Endodermal cell (in vitro differentiated cells): ENCODE results near the gene AXL. TPM values are rescaled to one million over a fixed set of nuclear protein-coding genes. Genes with fewer than 3 reads are reported as not detected.

Source experiments
- DNase-seq: peaks from one replicate; pipeline ENCODE4 v3.0.0-alpha.2; 2017
- H3K27ac ChIP-seq: 2 replicates; pipeline ENCODE4 v1.5.1; 2013; ENCODE audit warnings: mild to moderate bottlenecking, low read depth, low read length, moderate library complexity
- H3K27me3 ChIP-seq: 2 replicates; pipeline ENCODE4 v1.6.1; 2013; ENCODE audit warnings: mild to moderate bottlenecking, low read length, moderate library complexity; ENCODE audit not compliant: insufficient read depth, control insufficient read depth, poor library complexity, severe bottlenecking
- H3K36me3 ChIP-seq: 2 replicates; pipeline ENCODE4 v1.7.0; 2013; ENCODE audit warnings: mild to moderate bottlenecking, low read length, moderate library complexity; ENCODE audit not compliant: control insufficient read depth, insufficient read depth
- H3K4me1 ChIP-seq: one replicate; pipeline ENCODE4 v1.7.0; 2013; ENCODE audit warnings: low read length; ENCODE audit not compliant: control insufficient read depth, insufficient read depth
- H3K4me3 ChIP-seq: 2 replicates; pipeline ENCODE4 v1.5.1; 2013; ENCODE audit warnings: mild to moderate bottlenecking, low read length, moderate library complexity
- H3K9ac ChIP-seq: 2 replicates; pipeline ENCODE4 v1.6.1; 2013; ENCODE audit warnings: mild to moderate bottlenecking, low read length, moderate library complexity; ENCODE audit not compliant: poor library complexity, severe bottlenecking; ENCODE audit errors: extremely low read depth
- H3K9me3 ChIP-seq: 2 replicates; pipeline ENCODE4 v1.6.1; 2013; ENCODE audit warnings: mild to moderate bottlenecking, low read length, moderate library complexity; ENCODE audit not compliant: control insufficient read depth
- H3K27ac Mint-ChIP-seq: 2 replicates; pipeline ENCODE4 v1.8.0; 2020; ENCODE audit warnings: mixed read lengths
- H3K27me3 Mint-ChIP-seq: 2 replicates; pipeline ENCODE4 v1.8.0; 2021; ENCODE audit warnings: mild to moderate bottlenecking, mixed read lengths; ENCODE audit not compliant: insufficient read depth
- H3K36me3 Mint-ChIP-seq: 2 replicates; pipeline ENCODE4 v1.8.0; 2020; ENCODE audit warnings: low read depth, mixed read lengths
- H3K4me1 Mint-ChIP-seq: 2 replicates; pipeline ENCODE4 v1.8.0; 2020; ENCODE audit warnings: mixed read lengths
- H3K4me3 Mint-ChIP-seq: 2 replicates; pipeline ENCODE4 v1.8.0; 2020; ENCODE audit warnings: mild to moderate bottlenecking, moderate library complexity, mixed read lengths
- H3K9me3 Mint-ChIP-seq: 2 replicates; pipeline ENCODE4 v1.8.0; 2020; ENCODE audit warnings: mild to moderate bottlenecking, mixed read lengths
- CTCF ChIP-seq: fragments of 200-600 bp; sonication (generic); conservative IDR thresholded peaks from 2 replicates; pipeline ENCODE4 v1.5.0; 2021; ENCODE audit warnings: antibody characterized with exemption, mild to moderate bottlenecking
- WGBS, 2 experiments: methylation state at CpG; one replicate each; pipeline versions ENCODE4 v1.1.5 to v1.1.7; 2013; ENCODE audit warnings: missing lambda C conversion rate in 2 of 2, mixed read lengths in 1 of 2; ENCODE audit not compliant: insufficient coverage in 1 of 2, insufficient read length in 1 of 2; 5-methylcytosine and 5-hydroxymethylcytosine counted together
- total RNA-seq, 2 donors: library from RNA; stranded (reverse); fragmentation: NEBNext Ultra II Directional in 1 of 2; extraction: Animal tissue kit (Norgen Biotek cat#: 25700) in 1 of 2; gene quantifications; 2 replicates in 1 of 2; 3 replicates in 1 of 2; pipeline ENCODE4 v1.2.1, GENCODE V29; 2021

The AXL gene
- total RNA-seq, 2 donors from 2014 or later = 10.9 to 14.1 TPM

- WGBS, 2 experiments = 88 to 92% methylated on average over 6 to 14 of the region's 14 CpGs
- H3K4me1 Mint-ChIP-seq = peaks cover 7% of the 10 kb centered on the region
- H3K36me3 Mint-ChIP-seq = peaks cover 75% of the 10 kb centered on the region
- Histone ChIP-seq H3K9me3 (no peaks in the 10 kb centered on the region), H3K36me3 (peaks cover 92% of the 10 kb centered on the region), H3K27ac (no peak overlapping the region), H3K4me1 (peaks cover 3% of the 10 kb centered on the region), H3K4me3 (no peak overlapping the region), H3K27me3 (no peaks in the 10 kb centered on the region), H3K9ac (no peak overlapping the region)
- no peak for DNase-seq
- H3K9me3 Mint-ChIP-seq = no peaks in the 10 kb centered on the region
- H3K27me3 Mint-ChIP-seq = no peaks in the 10 kb centered on the region
- no peak for TF ChIP-seq CTCF
- H3K27ac Mint-ChIP-seq = peak overlapping the region; percentile 64
- no peak overlapping the region for H3K4me3 Mint-ChIP-seq
Measured at GRCh38 chr19:41303954-41304353, 84.9 kb downstream of the AXL start.

- H3K9me3 Mint-ChIP-seq = no peaks in the 10 kb centered on the region
- H3K36me3 Mint-ChIP-seq = peaks cover 66% of the 10 kb centered on the region
- peaks cover 11% of the 10 kb centered on the region for H3K4me1 Mint-ChIP-seq
- no peak for TF ChIP-seq CTCF
- H3K27me3 ChIP-seq = no peaks in the 10 kb centered on the region
- H3K9ac ChIP-seq = no peak overlapping the region
- no peak overlapping the region for H3K27ac ChIP-seq
- H3K27me3 Mint-ChIP-seq = no peaks in the 10 kb centered on the region
- peaks cover 85% of the 10 kb centered on the region for H3K36me3 ChIP-seq
- 95 to 100% methylated on average over 2 to 4 of the region's 4 CpGs for WGBS, 2 experiments
- no peak overlapping the region for H3K4me3 ChIP-seq
- no peaks in the 10 kb centered on the region for H3K9me3 ChIP-seq
- peaks cover 7% of the 10 kb centered on the region for H3K4me1 ChIP-seq
- no peak overlapping the region for H3K4me3 Mint-ChIP-seq
- no peak for DNase-seq
- no peak overlapping the region for H3K27ac Mint-ChIP-seq
Measured at GRCh38 chr19:41304706-41305483, 85.9 kb downstream of the AXL start.

- H3K27ac ChIP-seq = no peak overlapping the region
- 95% methylated on average over 13 of the region's 13 CpGs for WGBS, 2 experiments
- peaks cover 56% of the 10 kb centered on the region for H3K36me3 Mint-ChIP-seq
Measured at GRCh38 chr19:41305927-41306793, 87.1 kb downstream of the AXL start.

More at GRCh38 chr19:41305927-41306793, 87.1 kb downstream of the AXL start:
- peak overlapping the region; percentile 64 for H3K27ac Mint-ChIP-seq
- no peak for TF ChIP-seq CTCF
- Histone ChIP-seq H3K27me3 (no peaks in the 10 kb centered on the region), H3K9me3 (no peaks in the 10 kb centered on the region), H3K36me3 (peaks cover 72% of the 10 kb centered on the region), H3K4me3 (no peak overlapping the region), H3K4me1 (peaks cover 7% of the 10 kb centered on the region), H3K9ac (no peak overlapping the region)
- peaks cover 16% of the 10 kb centered on the region for H3K4me1 Mint-ChIP-seq
- no peak overlapping the region for H3K4me3 Mint-ChIP-seq
- H3K27me3 Mint-ChIP-seq = peaks cover 2% of the 10 kb centered on the region
- no peaks in the 10 kb centered on the region for H3K9me3 Mint-ChIP-seq
- no peak for DNase-seq
